GM23338 (cell line): Measurements from ENCODE around the gene TUB. TPM values are rescaled to one million over a fixed set of nuclear protein-coding genes. Genes with fewer than 3 reads are reported as not detected.

Source experiments
- ATAC-seq: fragments of 200-7000 bp; cut with Tn5 transposase; 3 replicates; pipeline ENCODE4 v1.9.1; 2020
- DNase-seq: peaks from one replicate; pipeline ENCODE4 v3.0.0-alpha.2; 2015; ENCODE audit warnings: low spot score
- H2AFZ ChIP-seq: fragments of 200-600 bp; sonication (generic); 2 replicates; pipeline ENCODE4 v1.8.0; 2016; ENCODE audit warnings: antibody characterized with exemption, mild to moderate bottlenecking, moderate library complexity
- H3F3A ChIP-seq: fragments of 200-600 bp; sonication (generic); replicated peaks from 2 replicates; pipeline ENCODE4 v1.8.0; 2017; ENCODE audit warnings: antibody characterized with exemption, mixed run types, low read depth
- H3K27ac ChIP-seq: fragments of 200-600 bp; sonication (generic); 2 replicates; pipeline ENCODE4 v1.6.1; 2016; ENCODE audit warnings: low read depth
- H3K27me3 ChIP-seq: fragments of 200-600 bp; sonication (generic); 2 replicates; pipeline ENCODE4 v1.8.0; 2016; ENCODE audit warnings: mild to moderate bottlenecking, mixed run types, moderate library complexity; ENCODE audit not compliant: insufficient read depth
- H3K36me3 ChIP-seq: fragments of 200-600 bp; sonication (generic); 2 replicates; pipeline ENCODE4 v1.8.0; 2016; ENCODE audit warnings: mild to moderate bottlenecking; ENCODE audit not compliant: insufficient read depth
- H3K4me1 ChIP-seq: fragments of 200-600 bp; sonication (generic); 2 replicates; pipeline ENCODE4 v1.8.0; 2016; ENCODE audit warnings: mild to moderate bottlenecking, moderate library complexity; ENCODE audit not compliant: insufficient read depth
- H3K4me2 ChIP-seq: fragments of 200-600 bp; sonication (generic); 2 replicates; pipeline ENCODE4 v1.7.1; 2017; ENCODE audit warnings: mixed run types
- H3K4me3 ChIP-seq: fragments of 200-600 bp; sonication (generic); 2 replicates; pipeline ENCODE4 v1.6.1; 2016; ENCODE audit warnings: mixed run types
- H3K79me2 ChIP-seq: fragments of 200-600 bp; sonication (generic); replicated peaks from 2 replicates; pipeline ENCODE4 v1.8.0; 2017; ENCODE audit warnings: mild to moderate bottlenecking; ENCODE audit not compliant: insufficient read depth
- H3K9me2 ChIP-seq: fragments of 200-600 bp; sonication (generic); 2 replicates; pipeline ENCODE4 v1.8.0; 2017; ENCODE audit not compliant: insufficient read depth
- H4K20me1 ChIP-seq: fragments of 200-600 bp; sonication (generic); replicated peaks from 2 replicates; pipeline ENCODE4 v1.8.0; 2017; ENCODE audit warnings: mild to moderate bottlenecking; ENCODE audit not compliant: insufficient read depth
- H3K27ac Mint-ChIP-seq: 2 replicates; pipeline ENCODE4 v1.8.0; 2020; ENCODE audit warnings: inconsistent platforms, mild to moderate bottlenecking, moderate library complexity, mixed read lengths
- H3K27me3 Mint-ChIP-seq: 3 replicates; pipeline ENCODE4 v1.8.0; 2022; ENCODE audit warnings: low read depth, mild to moderate bottlenecking, moderate library complexity, mixed read lengths, inconsistent platforms; ENCODE audit not compliant: insufficient read depth, poor library complexity
- H3K36me3 Mint-ChIP-seq: 3 replicates; pipeline ENCODE4 v1.8.0; 2021; ENCODE audit warnings: low read depth, mild to moderate bottlenecking, inconsistent platforms, moderate library complexity, mixed read lengths
- H3K4me1 Mint-ChIP-seq: 3 replicates; pipeline ENCODE4 v1.8.0; 2020; ENCODE audit warnings: mild to moderate bottlenecking, inconsistent platforms, mixed read lengths
- H3K4me3 Mint-ChIP-seq: 3 replicates; pipeline ENCODE4 v1.8.0; 2021; ENCODE audit warnings: moderate library complexity, mild to moderate bottlenecking, inconsistent platforms, mixed read lengths
- H3K9me3 Mint-ChIP-seq: 3 replicates; pipeline ENCODE4 v1.8.0; 2020; ENCODE audit warnings: moderate library complexity, mild to moderate bottlenecking, inconsistent platforms, mixed read lengths
- CREB1 ChIP-seq: fragments of 250-450 bp; sonication (Bioruptor Pico); IDR thresholded peaks from 2 replicates; pipeline ENCODE4 v1.5.0; 2020; ENCODE audit warnings: low read depth, mild to moderate bottlenecking, moderate library complexity
- CTCF ChIP-seq, 2 experiments: fragments of 200-600 bp in 1 of 2; sonication (generic) in 1 of 2; conservative IDR thresholded peaks; 2 replicates each; pipeline versions ENCODE4 v1.5.1 to v1.6.1; 2016 to 2017; ENCODE audit warnings: antibody characterized with exemption in 2 of 2, low read depth in 2 of 2, mild to moderate bottlenecking in 2 of 2, moderate library complexity in 1 of 2
- EZH2phosphoT487 ChIP-seq: fragments of 200-600 bp; sonication (generic); IDR thresholded peaks from one replicate; pipeline ENCODE4 v1.8.1; 2018; ENCODE audit warnings: antibody characterized with exemption; ENCODE audit not compliant: unreplicated experiment
- JUNB ChIP-seq: IDR thresholded peaks from one replicate; pipeline ENCODE4 v1.6.1; 2016; ENCODE audit warnings: antibody characterized with exemption; ENCODE audit not compliant: unreplicated experiment
- NANOG ChIP-seq: IDR thresholded peaks from 2 replicates; pipeline ENCODE4 v1.6.1; 2016; ENCODE audit warnings: antibody characterized with exemption, borderline replicate concordance
- REST ChIP-seq: IDR thresholded peaks from one replicate; pipeline ENCODE4 v1.6.1; 2018; ENCODE audit warnings: antibody characterized with exemption; ENCODE audit not compliant: unreplicated experiment
- STAT1 ChIP-seq: IDR thresholded peaks from one replicate; pipeline ENCODE4 v1.6.1; 2016; ENCODE audit warnings: antibody characterized with exemption; ENCODE audit not compliant: unreplicated experiment
- ZNF331 ChIP-seq: fragments of 250-450 bp; sonication (Bioruptor Pico); IDR thresholded peaks from 2 replicates; pipeline ENCODE4 v1.5.0; 2020; ENCODE audit warnings: low read depth, mild to moderate bottlenecking, moderate library complexity
- ZNF462 ChIP-seq: fragments of 250-450 bp; sonication (Bioruptor Pico); IDR thresholded peaks from 2 replicates; pipeline ENCODE4 v1.5.0; 2020; ENCODE audit warnings: mild to moderate bottlenecking, moderate library complexity
- polyA plus RNA-seq: library from polyadenylated mRNA; unstranded; fragments of >200 nt; fragmentation: Nextera tagmentation; extraction: Ambion mirVana; gene quantifications from 2 replicates; pipeline ENCODE4 v1.2.1, GENCODE V29; 2016
- total RNA-seq: library from RNA; depleted of rRNA; stranded (reverse); fragments of >200 nt; shearing (Covaris generic); gene quantifications from 2 replicates; pipeline ENCODE4 v1.2.3, GENCODE V29; 2014

The TUB gene
- total and polyA plus RNA-seq, 2 experiments from 2014 or later = 5.5 to 30.4 TPM

DNA sequence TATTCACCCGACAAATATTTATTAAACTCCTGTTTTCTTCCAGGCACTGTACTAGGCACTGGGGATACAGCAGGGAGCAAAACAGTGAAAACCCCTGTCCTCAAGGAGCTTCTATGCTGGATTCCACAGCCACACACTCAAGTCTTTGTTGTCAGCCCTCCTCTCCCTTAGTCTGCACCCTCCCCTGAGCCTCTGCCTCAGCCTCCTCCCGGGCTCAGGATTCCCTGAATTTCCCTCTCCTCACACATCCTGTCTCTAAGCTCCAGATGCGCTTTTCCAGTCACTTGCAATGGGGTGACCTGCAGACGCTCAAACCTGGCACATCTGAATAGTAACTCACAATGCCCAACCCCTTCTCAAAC, 13.5 kb upstream of the TUB start:
- Histone ChIP-seq H3K27ac (no peak overlapping the region), H2AFZ (peak overlapping the region; percentile 74; the same call in 1 of the 2 replicates), H3K4me2 (no peak overlapping the region), H3K79me2 (no peaks in the 10 kb centered on the region), H3K4me3 (no peak overlapping the region), H3K9me2 (no peaks in the 10 kb centered on the region), H3K4me1 (peaks cover 15% of the 10 kb centered on the region), H3K36me3 (no peaks in the 10 kb centered on the region), H3K27me3 (no peaks in the 10 kb centered on the region), H3F3A (no peaks in the 10 kb centered on the region), H4K20me1 (no peaks in the 10 kb centered on the region)
- DNase-seq = no peak
- H3K4me3 Mint-ChIP-seq = no peak overlapping the region
- TF ChIP-seq JUNB (no peak), ZNF462 (no peak), REST (no peak), CTCF (conservative IDR thresholded peaks at IDR 0.05; ENCODE audit: low read depth in 2 of 2) (no peak), NANOG (no peak), ZNF331 (no peak), STAT1 (no peak), EZH2phosphoT487 (no peak), CREB1 (CRISPR knock-in tag) (no peak)
- no peak overlapping the region for H3K27ac Mint-ChIP-seq
- peaks cover 5% of the 10 kb centered on the region for H3K27me3 Mint-ChIP-seq
- ATAC-seq = no peak
- H3K9me3 Mint-ChIP-seq = no peaks in the 10 kb centered on the region; the same call in 2 of the 3 replicates
- H3K4me1 Mint-ChIP-seq = peaks cover 40% of the 10 kb centered on the region
- H3K36me3 Mint-ChIP-seq = no peaks in the 10 kb centered on the region
